Fibroblast of gingiva (primary cell): ENCODE results near the gene CCT3.

Experiments used
- DNase-seq: peaks from one replicate; pipeline ENCODE4 v3.0.0-alpha.2; 2011; ENCODE audit warnings: low read depth

The CCT3 gene

GRCh38 chr1:156336242-156336641, 1.9 kb downstream of the CCT3 start:
- no peak for DNase-seq

DNA sequence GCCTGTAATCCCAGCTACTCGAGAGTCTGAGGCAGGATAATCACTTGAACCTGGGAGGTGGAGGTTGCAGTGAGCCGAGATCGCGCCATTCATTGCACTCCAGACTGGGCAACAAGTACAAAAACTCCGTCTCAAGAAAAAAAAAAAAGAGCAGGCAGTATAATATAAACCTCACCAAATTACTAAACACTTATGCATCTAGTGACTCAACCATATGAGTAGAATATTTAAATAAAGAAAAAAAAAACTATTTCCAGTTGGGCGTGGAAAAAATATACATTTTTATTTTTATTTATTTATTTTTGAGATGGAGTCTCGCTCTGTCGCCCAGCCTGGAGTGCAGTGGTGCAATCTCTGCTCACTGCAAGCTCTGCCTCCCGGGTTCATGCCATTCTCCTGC, 14.9 kb downstream of the CCT3 start:
- peak; percentile 14 for DNase-seq

- DNase-seq: no peak
Measured at GRCh38 chr1:156320560-156320959, 17.5 kb downstream of the CCT3 start.

- no peak for DNase-seq
Measured at GRCh38 chr1:156319664-156320063, 18.4 kb downstream of the CCT3 start.

- DNase-seq: no peak
Measured at GRCh38 chr1:156316909-156317308, 21.2 kb downstream of the CCT3 start.

GRCh38 chr1:156310962-156311361, 27.1 kb downstream of the CCT3 start:
- peak; percentile 86 for DNase-seq

DNA sequence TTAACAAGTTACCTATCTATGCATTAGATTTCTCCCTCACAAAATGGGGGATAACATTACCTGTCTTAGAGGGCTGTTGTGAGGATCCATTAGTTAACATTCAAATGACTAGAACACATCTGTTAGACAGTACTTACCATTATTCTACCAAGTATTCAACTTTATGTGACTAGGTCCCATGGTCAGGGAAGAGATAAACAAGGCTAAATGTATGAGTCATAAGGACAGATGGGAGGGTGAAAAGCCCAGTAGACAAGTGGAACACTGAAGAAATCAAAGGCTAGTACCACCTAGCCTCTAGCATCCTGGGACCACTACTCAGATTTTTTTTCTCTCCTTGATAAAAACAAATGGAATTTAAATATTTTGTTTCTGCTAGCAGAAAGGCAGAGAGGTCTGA, 30.0 kb downstream of the CCT3 start:
- peak; percentile 21 for DNase-seq

GRCh38 chr1:156305215-156305614, 32.9 kb downstream of the CCT3 start:
- DNase-seq: no peak

- no peak for DNase-seq
Measured at GRCh38 chr1:156303241-156303640, 34.9 kb downstream of the CCT3 start.

- DNase-seq: no peak
Measured at GRCh38 chr1:156298852-156299357, 39.2 kb downstream of the CCT3 start, which contains the start of gene VHLL. Gene VHLL (minus strand): TSS chr1:156299307. CDS start chr1:156299189, 118 bp downstream.

DNA sequence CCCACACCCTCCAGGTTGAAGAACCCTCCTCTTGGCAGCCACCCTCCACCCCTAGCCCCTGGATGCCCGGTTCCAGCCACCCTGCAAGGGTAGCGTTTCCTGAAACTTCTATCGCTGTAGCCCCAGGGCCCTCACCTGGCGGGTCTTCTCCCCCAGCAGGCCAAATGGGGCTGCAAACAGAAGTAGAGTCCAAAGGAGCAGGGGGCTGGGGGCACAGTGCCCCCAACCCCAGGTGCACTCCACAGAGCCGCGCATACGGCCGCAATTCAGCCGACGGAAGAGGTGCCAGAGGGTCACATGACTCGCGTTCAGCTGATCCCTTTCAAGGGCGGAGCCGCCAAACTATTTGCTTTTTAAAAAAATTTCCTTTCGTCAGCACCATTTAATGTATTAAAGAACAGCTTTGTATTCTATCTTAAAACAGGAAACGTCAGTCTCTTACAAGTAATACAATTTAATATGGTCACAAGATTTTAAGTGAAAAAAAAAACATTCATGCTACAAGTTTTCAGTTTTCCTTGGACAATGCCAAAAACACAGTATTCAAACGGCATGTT, 42.6 kb downstream of the CCT3 start, which contains the start of gene GLMP:
Gene GLMP (minus strand): TSS at position 289 of the 557 bp plus-strand sequence. CDS start 34 bp downstream, at position 255.
- DNase-seq: peak; percentile 58

DNA sequence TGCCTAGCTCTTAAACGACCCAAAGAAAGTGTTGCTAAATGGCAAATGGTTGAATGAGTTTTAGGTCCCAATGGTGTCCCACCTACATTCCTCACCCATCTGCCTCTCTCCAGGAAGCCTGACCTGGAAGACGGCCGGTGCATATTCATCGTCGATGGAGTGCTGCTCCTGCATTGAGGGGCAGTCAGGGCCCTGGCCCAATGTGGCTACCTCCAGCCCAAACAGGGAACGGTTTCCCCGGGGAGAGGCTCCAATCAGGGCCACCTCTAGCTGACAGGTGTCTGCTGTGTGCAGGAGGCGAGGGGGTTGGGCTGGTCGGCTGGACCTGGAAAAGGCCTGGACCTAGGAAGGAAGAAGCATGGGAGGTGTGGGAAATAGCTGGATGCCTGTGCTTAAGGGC, 44.2 kb downstream of the CCT3 start:
- DNase-seq: no peak

- DNase-seq: no peak
Measured at GRCh38 chr1:156293098-156293434, 45.0 kb downstream of the CCT3 start.

- DNase-seq: peak; percentile 83
Measured at GRCh38 chr1:156291226-156292061, 46.6 kb downstream of the CCT3 start.

DNA sequence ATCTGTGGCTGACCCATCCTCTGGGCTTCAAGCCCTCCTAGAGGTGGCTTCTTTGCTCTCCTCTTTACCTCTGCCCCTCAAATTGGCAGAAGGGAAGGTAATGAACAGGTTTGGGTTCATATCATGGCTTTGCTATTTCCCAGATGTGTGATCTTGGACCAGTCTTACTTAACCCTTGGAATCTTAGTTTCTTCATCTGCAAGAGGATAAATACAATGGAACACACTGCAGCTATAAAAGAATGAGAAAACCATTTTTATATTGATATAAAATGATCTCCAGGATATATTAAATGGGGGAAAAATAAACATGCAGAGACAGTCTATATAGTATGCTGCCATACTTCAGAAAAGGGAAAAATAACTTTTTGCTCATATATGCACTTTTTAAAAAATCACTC, 48.2 kb downstream of the CCT3 start:
- DNase-seq: no peak

DNA sequence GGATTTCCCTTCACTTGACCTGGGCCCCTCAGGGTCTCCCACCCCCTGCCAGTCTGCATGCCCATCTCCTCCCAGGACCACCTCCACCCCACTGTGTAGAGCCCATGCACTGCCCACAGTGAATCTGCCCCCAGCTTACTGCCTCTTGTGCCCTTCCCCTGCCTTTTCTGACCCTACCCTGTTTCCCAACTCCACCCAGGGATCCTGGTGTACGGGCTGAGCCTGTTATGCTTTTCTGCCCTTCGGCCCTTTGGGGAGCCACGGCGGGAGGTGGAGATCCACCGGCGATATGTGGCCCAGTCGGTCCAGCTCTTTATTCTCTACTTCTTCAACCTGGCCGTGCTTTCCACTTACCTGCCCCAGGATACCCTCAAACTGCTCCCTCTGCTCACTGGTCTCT, 52.0 kb downstream of the CCT3 start:
- DNase-seq: no peak

DNA sequence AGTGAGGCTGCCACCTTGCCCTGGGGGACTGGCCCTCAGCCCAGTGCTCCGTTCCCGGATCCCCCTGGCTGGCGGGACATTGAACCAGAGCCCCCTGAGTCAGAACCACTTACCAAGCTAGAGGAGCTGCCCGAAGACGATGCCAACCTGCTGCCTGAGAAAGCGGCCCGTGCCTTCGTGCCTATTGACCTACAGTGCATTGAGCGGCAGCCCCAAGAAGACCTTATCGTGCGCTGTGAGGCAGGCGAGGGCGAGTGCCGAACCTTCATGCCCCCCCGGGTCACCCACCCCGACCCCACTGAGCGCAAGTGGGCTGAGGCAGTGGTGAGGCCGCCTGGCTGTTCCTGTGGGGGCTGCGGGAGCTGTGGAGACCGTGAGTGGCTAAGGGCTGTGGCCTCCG, 52.7 kb downstream of the CCT3 start:
- DNase-seq: no peak

DNA sequence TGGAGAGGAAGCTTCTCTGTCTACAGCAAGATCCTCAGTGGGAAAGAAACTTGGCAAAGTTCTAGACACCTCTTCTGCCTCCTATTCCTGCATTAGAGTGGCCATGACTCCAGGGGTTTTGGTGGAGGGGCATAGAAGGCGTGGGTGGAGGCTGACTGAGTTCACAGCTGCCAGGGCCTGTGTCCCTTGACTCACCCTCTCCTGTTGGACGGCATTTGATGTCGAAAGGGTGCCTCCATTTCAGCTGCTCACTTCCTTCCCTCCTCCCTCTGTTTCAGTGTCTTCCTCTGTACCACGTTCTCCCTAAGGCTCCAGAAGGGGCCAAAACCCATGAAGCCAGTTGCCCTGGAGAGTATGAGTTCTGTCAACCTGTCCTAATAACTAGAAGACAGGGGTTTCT, 53.3 kb downstream of the CCT3 start:
- no peak for DNase-seq

- DNase-seq: no peak
Measured at GRCh38 chr1:156284112-156284511, 54.0 kb downstream of the CCT3 start, which contains the start of gene TMEM79. Gene TMEM79 (plus strand): TSS chr1:156284325. CDS start chr1:156285227, 902 bp downstream.

DNA sequence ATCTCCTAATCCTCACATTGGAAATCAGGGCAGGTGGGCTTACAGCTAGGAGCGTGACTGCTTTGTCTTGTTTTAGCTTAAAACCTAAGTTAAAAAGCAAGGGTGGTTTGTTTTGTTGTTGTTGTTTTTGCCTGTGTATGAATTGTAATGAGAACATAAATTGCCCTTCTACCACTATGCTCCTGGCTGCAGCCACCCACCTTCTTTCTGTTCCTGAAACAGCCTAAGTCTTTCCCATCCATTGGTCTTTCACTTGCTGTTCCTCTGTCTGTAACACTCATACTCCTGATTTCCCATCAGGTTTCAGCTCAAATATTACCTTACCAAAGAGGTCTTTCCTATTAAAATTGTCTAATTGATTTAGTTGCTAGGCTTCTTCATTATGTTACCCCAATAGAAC, 54.6 kb downstream of the CCT3 start:
- DNase-seq: no peak

- DNase-seq: peak; percentile 99
Measured at GRCh38 chr1:156282479-156283222, 55.4 kb downstream of the CCT3 start, which contains the start of gene SMG5. Gene SMG5 (minus strand): TSS chr1:156282825. CDS start chr1:156282680, 145 bp downstream.

DNA sequence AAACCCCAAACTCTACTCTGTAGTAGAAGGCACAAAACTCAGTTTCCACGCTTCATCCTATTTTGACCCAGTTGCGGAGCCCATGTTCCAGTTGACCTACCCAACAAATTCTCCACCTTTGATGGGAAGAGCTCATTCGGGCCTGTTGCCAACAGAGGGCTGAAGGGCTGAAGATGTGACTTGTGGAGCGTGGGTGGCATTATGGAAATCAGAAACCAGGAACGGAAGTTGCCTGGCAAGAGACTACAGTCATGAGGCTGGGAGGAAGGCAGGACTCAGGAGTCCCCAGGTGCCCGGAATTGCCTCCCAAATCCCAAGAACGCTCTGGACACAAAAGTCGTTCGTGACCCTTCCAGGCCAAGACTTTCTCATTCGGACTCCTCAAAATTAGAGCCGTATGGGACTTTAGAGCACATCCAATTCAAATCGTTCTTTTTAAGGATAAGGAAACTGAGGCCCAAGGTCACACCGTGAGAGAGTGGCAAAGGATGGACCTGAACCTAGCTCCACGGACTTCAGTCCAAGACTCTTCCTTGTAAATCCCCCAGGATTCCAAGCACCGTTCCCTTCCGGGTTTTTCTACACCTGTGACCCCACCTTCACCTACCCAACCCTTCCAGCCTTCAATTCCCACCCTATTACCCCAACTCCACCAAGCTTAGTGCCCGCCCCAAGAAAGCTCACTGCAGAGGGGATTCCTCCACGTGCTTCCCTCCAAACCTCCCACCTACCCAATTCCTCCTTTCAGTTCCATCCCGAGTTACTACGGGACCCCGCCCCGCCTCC, 56.2 kb downstream of the CCT3 start:
- no peak for DNase-seq
